MCF 10A (cell line): ENCODE data around the gene P2RY8. TPM values are rescaled to one million over a fixed set of nuclear protein-coding genes. Genes with fewer than 3 reads are reported as not detected.

ENCODE experiments used
- BruUV-seq: library from RNA; stranded (reverse); fragments of 400-500 nt; replicated peaks from 2 replicates; lab custom pipeline; 2021; lab: Mats Ljungman, UMichigan
- CTCF ChIA-PET: fragments of 300-600 bp; sonication (Branson Sonifier 250); formaldehyde crosslinking; extraction: SDS; loops from one replicate; lab custom pipeline; 2021; ENCODE audit warnings: antibody characterized with exemption, inconsistent platforms; lab: Yijun Ruan, JAX
- POLR2A ChIA-PET: fragments of 300-600, 350-650 bp; sonication (Branson Sonifier 250); formaldehyde crosslinking; extraction: SDS; loops from one replicate; lab custom pipeline; 2020; ENCODE audit warnings: antibody characterized with exemption, inconsistent platforms; lab: Yijun Ruan, JAX
- DNase-seq: peaks from one replicate; pipeline ENCODE4 v3.0.0-alpha.2; 2018; ENCODE audit not compliant: unreplicated experiment
- H3K27ac Mint-ChIP-seq: one replicate; pipeline ENCODE4 v1.8.0; 2022; ENCODE audit warnings: mild to moderate bottlenecking, low read depth, mixed read lengths; ENCODE audit not compliant: unreplicated experiment
- H3K27me3 Mint-ChIP-seq: one replicate; pipeline ENCODE4 v1.8.0; 2022; ENCODE audit warnings: mixed read lengths; ENCODE audit not compliant: insufficient read depth, unreplicated experiment
- H3K36me3 Mint-ChIP-seq: one replicate; pipeline ENCODE4 v1.8.0; 2022; ENCODE audit warnings: mild to moderate bottlenecking, moderate library complexity, mixed read lengths; ENCODE audit not compliant: insufficient read depth, unreplicated experiment
- H3K4me1 Mint-ChIP-seq: one replicate; pipeline ENCODE4 v1.8.0; 2022; ENCODE audit warnings: mixed read lengths; ENCODE audit not compliant: insufficient read depth, unreplicated experiment
- H3K4me3 Mint-ChIP-seq: one replicate; pipeline ENCODE4 v1.8.0; 2022; ENCODE audit warnings: mild to moderate bottlenecking, moderate library complexity, mixed read lengths; ENCODE audit not compliant: unreplicated experiment
- H3K9me3 Mint-ChIP-seq: one replicate; pipeline ENCODE4 v1.8.0; 2022; ENCODE audit warnings: mixed read lengths; ENCODE audit not compliant: unreplicated experiment
- intact Hi-C: fragments of 100-400 bp; cut with micrococcal nuclease; formaldehyde crosslinking; loops from 2 replicates; pipeline ENCODE4 v1.14.1; 2022
- total RNA-seq: library from RNA; stranded (reverse); gene quantifications from 2 replicates; pipeline ENCODE4 v1.2.3, GENCODE V29; 2022
- TF ChIP-seq, protein P1 (sequence below): fragments of 200-600 bp; IDR thresholded peaks from one replicate; pipeline ENCODE4 v1.8.0; 2022; ENCODE audit warnings: antibody characterized with exemption, mild to moderate bottlenecking; ENCODE audit not compliant: unreplicated experiment

The P2RY8 gene
- total RNA-seq, 1 experiment from 2014 or later, result not detected

GRCh38 chrX:1416965-1417760, 119.8 kb downstream of the P2RY8 start:
- Mint-ChIP-seq H3K4me1 (no peaks in the 10 kb centered on the region), H3K36me3 (peaks cover 20% of the 10 kb centered on the region)

GRCh38 chrX:1416327-1416784, 120.6 kb downstream of the P2RY8 start:
- POLR2A ChIA-PET, result no interaction called here
- CTCF ChIA-PET, result no interaction called here
- H3K9me3 Mint-ChIP-seq, result no peaks in the 10 kb centered on the region
- H3K27me3 Mint-ChIP-seq, result no peaks in the 10 kb centered on the region
- intact Hi-C loops, result no loop called here
- H3K4me3 Mint-ChIP-seq, result no peak overlapping the region
- H3K36me3 Mint-ChIP-seq, result peaks cover 15% of the 10 kb centered on the region
- no peaks in the 10 kb centered on the region for H3K4me1 Mint-ChIP-seq
- DNase-seq, result no peak
- TF ChIP-seq, protein P1, sequence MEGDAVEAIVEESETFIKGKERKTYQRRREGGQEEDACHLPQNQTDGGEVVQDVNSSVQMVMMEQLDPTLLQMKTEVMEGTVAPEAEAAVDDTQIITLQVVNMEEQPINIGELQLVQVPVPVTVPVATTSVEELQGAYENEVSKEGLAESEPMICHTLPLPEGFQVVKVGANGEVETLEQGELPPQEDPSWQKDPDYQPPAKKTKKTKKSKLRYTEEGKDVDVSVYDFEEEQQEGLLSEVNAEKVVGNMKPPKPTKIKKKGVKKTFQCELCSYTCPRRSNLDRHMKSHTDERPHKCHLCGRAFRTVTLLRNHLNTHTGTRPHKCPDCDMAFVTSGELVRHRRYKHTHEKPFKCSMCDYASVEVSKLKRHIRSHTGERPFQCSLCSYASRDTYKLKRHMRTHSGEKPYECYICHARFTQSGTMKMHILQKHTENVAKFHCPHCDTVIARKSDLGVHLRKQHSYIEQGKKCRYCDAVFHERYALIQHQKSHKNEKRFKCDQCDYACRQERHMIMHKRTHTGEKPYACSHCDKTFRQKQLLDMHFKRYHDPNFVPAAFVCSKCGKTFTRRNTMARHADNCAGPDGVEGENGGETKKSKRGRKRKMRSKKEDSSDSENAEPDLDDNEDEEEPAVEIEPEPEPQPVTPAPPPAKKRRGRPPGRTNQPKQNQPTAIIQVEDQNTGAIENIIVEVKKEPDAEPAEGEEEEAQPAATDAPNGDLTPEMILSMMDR, result no peak
- no peak overlapping the region for H3K27ac Mint-ChIP-seq
- no TSS peak for BruUV-seq

More at GRCh38 chrX:1416965-1417760, 119.8 kb downstream of the P2RY8 start:
- no peaks in the 10 kb centered on the region for H3K9me3 Mint-ChIP-seq
- no peak overlapping the region for H3K4me3 Mint-ChIP-seq
- ChIA-PET POLR2A (no interaction called here), CTCF (no interaction called here)
- DNase-seq, result no peak
- H3K27ac Mint-ChIP-seq, result no peak overlapping the region
- no TSS peak for BruUV-seq
- TF ChIP-seq, protein P1, result no peak
- no peaks in the 10 kb centered on the region for H3K27me3 Mint-ChIP-seq
- intact Hi-C loops, result no loop called here

Other genes with a start within 250 kb of the P2RY8 start
- not detected in 2 replicates for gene IL3RA, start 200.4 kb downstream of the P2RY8 start, total RNA-seq
- gene SLC25A6, start 145.1 kb downstream of the P2RY8 start, total RNA-seq, result 319 and 463 TPM in 2 replicates
- gene ASMTL, start 84.3 kb downstream of the P2RY8 start, total RNA-seq, result 16.5 and 20.6 TPM in 2 replicates
- 76.2 TPM in 2 replicates for gene AKAP17A, start 54.4 kb upstream of the P2RY8 start, total RNA-seq
- gene ASMT, start 77.9 kb upstream of the P2RY8 start, total RNA-seq, result not detected in 2 replicates